CD4-positive, alpha-beta memory T cell (primary cell): ENCODE measurements around the gene CARD14. TPM values are rescaled to one million over a fixed set of nuclear protein-coding genes. Genes with fewer than 3 reads are reported as not detected.
A peak's percentile ranks its signal among the peaks of the same experiment; 100 is the strongest.

Experiments used
- CTCF ChIA-PET: fragments of 350-600 bp; sonication (Branson Sonifier 250); formaldehyde crosslinking; loops from one replicate; lab custom pipeline; 2021; ENCODE audit warnings: inconsistent platforms; ENCODE audit not compliant: partially characterized antibody; lab: Charles Lee
- POLR2A ChIA-PET: fragments of 350-600 bp; sonication (Branson Sonifier 250); formaldehyde crosslinking; loops from one replicate; lab custom pipeline; 2021; ENCODE audit not compliant: partially characterized antibody; lab: Charles Lee
- DNase-seq, 5 donors: peaks; one replicate each; pipeline versions ENCODE4 v3.0.0 to v3.0.0-alpha.2; 2020 to 2022; ENCODE audit warnings: mixed read lengths in 1 of 5
- H3K27ac ChIP-seq: one replicate; pipeline ENCODE4 v1.7.0; 2013; ENCODE audit warnings: low read depth, low read length
- H3K27me3 ChIP-seq: 2 replicates; pipeline ENCODE4 v1.7.0; 2013; ENCODE audit warnings: mild to moderate bottlenecking, low read length, moderate library complexity; ENCODE audit not compliant: insufficient read depth
- H3K36me3 ChIP-seq: 2 replicates; pipeline ENCODE4 v1.7.0; 2013; ENCODE audit warnings: mild to moderate bottlenecking, low read length, moderate library complexity; ENCODE audit not compliant: insufficient read depth
- H3K4me1 ChIP-seq: 2 replicates; pipeline ENCODE4 v1.7.0; 2013; ENCODE audit warnings: mild to moderate bottlenecking, low read length, moderate library complexity; ENCODE audit not compliant: insufficient read depth
- H3K4me3 ChIP-seq, 2 donors: one replicate each; pipeline ENCODE4 v1.7.0; 2013; ENCODE audit warnings: low read length in 2 of 2, mild to moderate bottlenecking in 1 of 2
- H3K9me3 ChIP-seq, 2 donors: one replicate each; pipeline ENCODE4 v1.7.0; 2013; ENCODE audit warnings: low read length in 2 of 2, control low read depth in 1 of 2; ENCODE audit not compliant: control insufficient read depth in 1 of 2
- H3K27ac Mint-ChIP-seq, 7 donors: one replicate each; pipeline ENCODE4 v1.8.0; 2020 to 2021; ENCODE audit warnings: mixed read lengths in 7 of 7, mild to moderate bottlenecking in 6 of 7, inconsistent platforms in 3 of 7, moderate library complexity in 3 of 7
- H3K27me3 Mint-ChIP-seq, 2 donors: one replicate each; pipeline ENCODE4 v1.8.0; 2020 to 2021; ENCODE audit warnings: mixed read lengths in 2 of 2
- H3K36me3 Mint-ChIP-seq, 2 donors: one replicate each; pipeline ENCODE4 v1.8.0; 2020 to 2021; ENCODE audit warnings: mixed read lengths in 2 of 2, inconsistent platforms in 1 of 2, mild to moderate bottlenecking in 1 of 2
- H3K4me1 Mint-ChIP-seq, 4 donors: one replicate each; pipeline ENCODE4 v1.8.0; 2020 to 2021; ENCODE audit warnings: mixed read lengths in 4 of 4, mild to moderate bottlenecking in 1 of 4
- H3K4me3 Mint-ChIP-seq, 8 donors: one replicate each; pipeline ENCODE4 v1.8.0; 2020 to 2021; ENCODE audit warnings: mixed read lengths in 8 of 8, mild to moderate bottlenecking in 7 of 8, moderate library complexity in 6 of 8, inconsistent platforms in 3 of 8
- H3K9me3 Mint-ChIP-seq, 8 donors: one replicate each; pipeline ENCODE4 v1.8.0; 2020 to 2021; ENCODE audit warnings: mixed read lengths in 8 of 8, mild to moderate bottlenecking in 5 of 8, inconsistent platforms in 3 of 8, moderate library complexity in 1 of 8
- intact Hi-C: fragments of 100-400 bp; cut with micrococcal nuclease; formaldehyde crosslinking; loops from one replicate; pipeline ENCODE4 v1.15.1; 2023
- polyA plus RNA-seq, 2 donors: library from polyadenylated mRNA; unstranded; fragments of 300-500 nt; fragmentation: Illumina TruSeq; gene quantifications; one replicate each; pipeline ENCODE4 v1.2.3, GENCODE V29; 2021
- total RNA-seq, 2 experiments: library from RNA; stranded (reverse); gene quantifications; one replicate each; pipeline ENCODE4 v1.2.3, GENCODE V29; 2021

Gene CARD14
- total and polyA plus RNA-seq, 4 experiments from 2014 or later: 0.07 to 0.09 TPM; not detected in 2

- peaks cover 0 to 2% (median 0%) of the 10 kb centered on the region in 8 donors for H3K9me3 Mint-ChIP-seq
- peak overlapping the region in 1 of 8 donors; percentile 0 for H3K4me3 Mint-ChIP-seq
Observed at GRCh38 chr17:80223838-80224497, 54.1 kb downstream of the CARD14 start.

GRCh38 chr17:80224683-80225082, 54.9 kb downstream of the CARD14 start:
- Histone ChIP-seq H3K4me1 (peaks cover 6% of the 10 kb centered on the region), H3K36me3 (no peaks in the 10 kb centered on the region), H3K27ac (no peak overlapping the region), H3K4me3 (no peak overlapping the region), H3K27me3 (no peaks in the 10 kb centered on the region), H3K9me3 (no peaks in the 10 kb centered on the region)
- Mint-ChIP-seq H3K36me3 (peaks cover 6 to 29% of the 10 kb centered on the region in 2 donors), H3K4me3 (no peak overlapping the region), H3K9me3 (peaks cover 0 to 2% (median 0%) of the 10 kb centered on the region in 8 donors), H3K27me3 (no peaks in the 10 kb centered on the region), H3K27ac (peak overlapping the region in 3 of 7 donors; percentile 0 to 96 (median 92)), H3K4me1 (peaks cover 9 to 30% (median 18%) of the 10 kb centered on the region in 4 donors)
- intact Hi-C loops: no loop called here
- CTCF ChIA-PET: no interaction called here
- no peak for DNase-seq
- POLR2A ChIA-PET: no interaction called here

More at GRCh38 chr17:80223838-80224497, 54.1 kb downstream of the CARD14 start:
- H3K27me3 Mint-ChIP-seq: no peaks in the 10 kb centered on the region
- no peak for DNase-seq
- H3K4me3 ChIP-seq: no peak overlapping the region
- ChIA-PET CTCF (no interaction called here), POLR2A (no interaction called here)
- peak overlapping the region in 5 of 7 donors; percentile 0 to 96 (median 67) for H3K27ac Mint-ChIP-seq
- no peaks in the 10 kb centered on the region for H3K27me3 ChIP-seq
- H3K4me1 ChIP-seq: peaks cover 10% of the 10 kb centered on the region
- H3K27ac ChIP-seq: no peak overlapping the region
- H3K36me3 Mint-ChIP-seq: peaks cover 6 to 33% of the 10 kb centered on the region in 2 donors
- intact Hi-C loops: no loop called here
- H3K36me3 ChIP-seq: no peaks in the 10 kb centered on the region
- H3K9me3 ChIP-seq: no peaks in the 10 kb centered on the region
- H3K4me1 Mint-ChIP-seq: peaks cover 9 to 36% (median 23%) of the 10 kb centered on the region in 4 donors

- DNase-seq: no peak
- peaks cover 9 to 30% (median 17%) of the 10 kb centered on the region in 4 donors for H3K4me1 Mint-ChIP-seq
- H3K4me3 Mint-ChIP-seq: no peak overlapping the region
- no peaks in the 10 kb centered on the region for H3K9me3 ChIP-seq
- no peak overlapping the region for H3K27ac ChIP-seq
- peaks cover 6% of the 10 kb centered on the region for H3K4me1 ChIP-seq
- H3K36me3 ChIP-seq: no peaks in the 10 kb centered on the region
- no peaks in the 10 kb centered on the region for H3K27me3 Mint-ChIP-seq
- peak overlapping the region in 1 of 7 donors; percentile 60 for H3K27ac Mint-ChIP-seq
- no peak overlapping the region for H3K4me3 ChIP-seq
- ChIA-PET CTCF (no interaction called here), POLR2A (no interaction called here)
- no peaks in the 10 kb centered on the region for H3K27me3 ChIP-seq
- H3K9me3 Mint-ChIP-seq: peaks cover 0 to 3% (median 0%) of the 10 kb centered on the region in 8 donors
- H3K36me3 Mint-ChIP-seq: peaks cover 9 to 28% of the 10 kb centered on the region in 2 donors
- intact Hi-C loops: no loop called here
Observed at GRCh38 chr17:80225230-80225629, 55.4 kb downstream of the CARD14 start.

GRCh38 chr17:80227156-80227555, 57.3 kb downstream of the CARD14 start:
- Histone ChIP-seq H3K36me3 (no peaks in the 10 kb centered on the region), H3K4me1 (no peaks in the 10 kb centered on the region), H3K4me3 (no peak overlapping the region), H3K27ac (no peak overlapping the region), H3K27me3 (no peaks in the 10 kb centered on the region), H3K9me3 (peaks cover 0 to 1% of the 10 kb centered on the region in 2 donors)
- Mint-ChIP-seq H3K4me1 (peaks cover 8 to 20% (median 16%) of the 10 kb centered on the region in 4 donors), H3K36me3 (peaks cover 27 to 41% of the 10 kb centered on the region in 2 donors), H3K27me3 (no peaks in the 10 kb centered on the region), H3K27ac (peak overlapping the region in 1 of 7 donors; percentile 71), H3K4me3 (no peak overlapping the region), H3K9me3 (peaks cover 0 to 14% (median 4%) of the 10 kb centered on the region in 8 donors)
- ChIA-PET POLR2A (interaction anchor here (0.8 to 2.5 kb wide), 4 partner anchors 8 to 34 kb away, joined by 3 to 7 read pairs (median 3); partner anchors contain the start of gene RNF213), CTCF (no interaction called here)
- no peak for DNase-seq
- intact Hi-C loops: no loop called here

GRCh38 chr17:80227666-80228065, 57.8 kb downstream of the CARD14 start:
- no peaks in the 10 kb centered on the region for H3K27me3 Mint-ChIP-seq
- CTCF ChIA-PET: no interaction called here

GRCh38 chr17:80228477-80228876, 58.6 kb downstream of the CARD14 start:
- Histone ChIP-seq H3K4me3 (no peak overlapping the region), H3K4me1 (no peaks in the 10 kb centered on the region), H3K27me3 (no peaks in the 10 kb centered on the region), H3K36me3 (no peaks in the 10 kb centered on the region), H3K9me3 (peaks cover 0 to 7% of the 10 kb centered on the region in 2 donors), H3K27ac (no peak overlapping the region)
- peak overlapping the region in 1 of 7 donors; percentile 25 for H3K27ac Mint-ChIP-seq
- peaks cover 38 to 39% of the 10 kb centered on the region in 2 donors for H3K36me3 Mint-ChIP-seq
- DNase-seq: no peak
- ChIA-PET CTCF (no interaction called here), POLR2A (interaction anchor here (2.5 kb wide), 1 partner anchor 9 kb away, joined by 7 read pairs; no protein-coding TSS in a partner anchor)
- peak overlapping the region in 1 of 8 donors; percentile 45 for H3K4me3 Mint-ChIP-seq
- intact Hi-C loops: no loop called here
- H3K9me3 Mint-ChIP-seq: peaks cover 0 to 26% (median 12%) of the 10 kb centered on the region in 8 donors
- peaks cover 5 to 8% (median 7%) of the 10 kb centered on the region in 4 donors for H3K4me1 Mint-ChIP-seq
- no peaks in the 10 kb centered on the region for H3K27me3 Mint-ChIP-seq

More at GRCh38 chr17:80227666-80228065, 57.8 kb downstream of the CARD14 start:
- Mint-ChIP-seq H3K4me1 (peaks cover 7 to 16% (median 14%) of the 10 kb centered on the region in 4 donors), H3K27ac (no peak overlapping the region), H3K4me3 (no peak overlapping the region), H3K36me3 (peaks cover 32 to 41% of the 10 kb centered on the region in 2 donors), H3K9me3 (peaks cover 0 to 19% (median 8%) of the 10 kb centered on the region in 8 donors)
- no peaks in the 10 kb centered on the region for H3K4me1 ChIP-seq
- peaks cover 0 to 6% of the 10 kb centered on the region in 2 donors for H3K9me3 ChIP-seq
- no peaks in the 10 kb centered on the region for H3K36me3 ChIP-seq
- no peak overlapping the region for H3K27ac ChIP-seq
- POLR2A ChIA-PET: interaction anchor here (0.8 to 2.5 kb wide), 3 partner anchors 8 to 33 kb away, joined by 3 to 7 read pairs (median 3); partner anchors contain the start of gene RNF213
- no peaks in the 10 kb centered on the region for H3K27me3 ChIP-seq
- no peak for DNase-seq
- intact Hi-C loops: no loop called here
- no peak overlapping the region for H3K4me3 ChIP-seq

GRCh38 chr17:80229011-80229410, 59.2 kb downstream of the CARD14 start:
- Histone ChIP-seq H3K4me3 (no peak overlapping the region), H3K4me1 (no peaks in the 10 kb centered on the region), H3K9me3 (peaks cover 0 to 7% of the 10 kb centered on the region in 2 donors), H3K27me3 (no peaks in the 10 kb centered on the region), H3K36me3 (no peaks in the 10 kb centered on the region), H3K27ac (no peak overlapping the region)
- POLR2A ChIA-PET: interaction anchor here (2.5 kb wide), 1 partner anchor 10 kb away, joined by 7 read pairs; no protein-coding TSS in a partner anchor
- Mint-ChIP-seq H3K9me3 (peaks cover 0 to 27% (median 13%) of the 10 kb centered on the region in 8 donors), H3K4me1 (peaks cover under 1 to 6% (median 4%) of the 10 kb centered on the region in 4 donors), H3K36me3 (peaks cover 40 to 44% of the 10 kb centered on the region in 2 donors), H3K27ac (no peak overlapping the region), H3K4me3 (no peak overlapping the region), H3K27me3 (no peaks in the 10 kb centered on the region)
- intact Hi-C loops: no loop called here
- CTCF ChIA-PET: no interaction called here
- DNase-seq: no peak
